Liver (tissue), 9 donors: ENCODE measurements around the gene ZMYND10. TPM values are rescaled to one million over a fixed set of nuclear protein-coding genes. Genes with fewer than 3 reads are reported as not detected.

Experiments
- DNase-seq: peaks from one replicate; pipeline ENCODE4 v3.0.0-alpha.2; 2017; ENCODE audit warnings: low spot score
- H3K27ac ChIP-seq, 2 donors: one replicate each; pipeline ENCODE4 v1.7.0; 2013; ENCODE audit warnings: inconsistent platforms in 2 of 2, low read length in 2 of 2, control low read depth in 1 of 2, low read depth in 1 of 2, mild to moderate bottlenecking in 1 of 2
- H3K27me3 ChIP-seq, 4 donors: one replicate each; pipeline versions ENCODE4 v1.6.1 to v1.7.0; 2013; ENCODE audit warnings: low read length in 3 of 4, inconsistent platforms in 1 of 4, mild to moderate bottlenecking in 1 of 4, moderate library complexity in 1 of 4; ENCODE audit not compliant: control insufficient read depth in 4 of 4, insufficient read depth in 4 of 4
- H3K36me3 ChIP-seq, 4 donors: one replicate each; pipeline versions ENCODE4 v1.6.1 to v1.7.0; 2013; ENCODE audit warnings: low read length in 3 of 4, mild to moderate bottlenecking in 3 of 4, low read depth in 1 of 4, moderate library complexity in 1 of 4; ENCODE audit not compliant: control insufficient read depth in 4 of 4, insufficient read depth in 3 of 4
- H3K4me1 ChIP-seq, 4 donors: one replicate each; pipeline versions ENCODE4 v1.6.1 to v1.7.0; 2013; ENCODE audit warnings: low read length in 3 of 4, mild to moderate bottlenecking in 3 of 4, moderate library complexity in 1 of 4; ENCODE audit not compliant: control insufficient read depth in 4 of 4, insufficient read depth in 4 of 4
- H3K4me3 ChIP-seq, 3 donors: one replicate each; pipeline versions ENCODE4 v1.6.1 to v1.7.0; 2013; ENCODE audit warnings: low read length in 3 of 3, control low read depth in 1 of 3, low read depth in 1 of 3, mild to moderate bottlenecking in 1 of 3
- H3K9ac ChIP-seq, 2 donors: one replicate each; pipeline ENCODE4 v1.7.0; 2013; ENCODE audit warnings: low read length in 2 of 2, mild to moderate bottlenecking in 2 of 2, moderate library complexity in 2 of 2, control low read depth in 1 of 2, low read depth in 1 of 2
- H3K9me3 ChIP-seq, 4 donors: one replicate each; pipeline versions ENCODE4 v1.6.1 to v1.7.0; 2013; ENCODE audit warnings: low read length in 3 of 4; ENCODE audit not compliant: control insufficient read depth in 4 of 4
- EGR1 ChIP-seq, 2 donors: IDR thresholded peaks; 2 replicates each; pipeline ENCODE4 v1.6.1; 2016 to 2018; ENCODE audit warnings: antibody characterized with exemption in 2 of 2, low read depth in 2 of 2
- FOXA1 ChIP-seq: IDR thresholded peaks from 2 replicates; pipeline ENCODE4 v1.6.1; 2016; ENCODE audit warnings: antibody characterized with exemption
- FOXA2 ChIP-seq: IDR thresholded peaks from 2 replicates; pipeline ENCODE4 v1.6.1; 2016; ENCODE audit warnings: antibody characterized with exemption
- GABPA ChIP-seq, 2 donors: IDR thresholded peaks in 1 of 2; conservative IDR thresholded peaks in 1 of 2; 2 replicates each; pipeline ENCODE4 v1.6.1; 2016; ENCODE audit warnings: antibody characterized with exemption in 2 of 2, mild to moderate bottlenecking in 1 of 2, moderate library complexity in 1 of 2
- HNF4A ChIP-seq, 2 donors: conservative IDR thresholded peaks; 2 replicates each; pipeline ENCODE4 v1.6.1; 2016; ENCODE audit warnings: antibody characterized with exemption in 2 of 2, mild to moderate bottlenecking in 2 of 2
- HNF4G ChIP-seq: IDR thresholded peaks from 2 replicates; pipeline ENCODE4 v1.6.1; 2016; ENCODE audit warnings: antibody characterized with exemption
- JUND ChIP-seq, 2 donors: IDR thresholded peaks; 2 replicates each; pipeline ENCODE4 v1.6.1; 2016; ENCODE audit warnings: antibody characterized with exemption in 2 of 2
- MAX ChIP-seq: IDR thresholded peaks from 2 replicates; pipeline ENCODE4 v1.6.1; 2016; ENCODE audit warnings: antibody characterized with exemption
- NR2F2 ChIP-seq: IDR thresholded peaks from 2 replicates; pipeline ENCODE4 v1.6.1; 2016; ENCODE audit warnings: antibody characterized with exemption
- RAD21 ChIP-seq, 2 donors: IDR thresholded peaks; 2 replicates each; pipeline ENCODE4 v1.6.1; 2016; ENCODE audit warnings: antibody characterized with exemption in 2 of 2, mild to moderate bottlenecking in 2 of 2
- REST ChIP-seq: IDR thresholded peaks from 2 replicates; pipeline ENCODE4 v1.6.1; 2016; ENCODE audit warnings: antibody characterized with exemption, mild to moderate bottlenecking
- RXRA ChIP-seq, 2 donors: IDR thresholded peaks; 2 replicates each; pipeline ENCODE4 v1.6.1; 2017 to 2018; ENCODE audit warnings: antibody characterized with exemption in 2 of 2, mild to moderate bottlenecking in 1 of 2
- SP1 ChIP-seq: IDR thresholded peaks from 2 replicates; pipeline ENCODE4 v1.6.1; 2018; ENCODE audit warnings: antibody characterized with exemption, mild to moderate bottlenecking
- TAF1 ChIP-seq: conservative IDR thresholded peaks from 2 replicates; pipeline ENCODE4 v1.6.1; 2016; ENCODE audit warnings: antibody characterized with exemption, mild to moderate bottlenecking
- YY1 ChIP-seq: IDR thresholded peaks from 2 replicates; pipeline ENCODE4 v1.6.1; 2016; ENCODE audit warnings: antibody characterized with exemption, mild to moderate bottlenecking
- WGBS: extraction: QIAGEN DNeasy Blood & Tissue Kit; methylation state at CpG from one replicate; pipeline ENCODE4 v1.1.7; 2013; 5-methylcytosine and 5-hydroxymethylcytosine counted together
- polyA plus RNA-seq, 2 donors: library from polyadenylated mRNA; stranded (reverse) in 1 of 2; unstranded in 1 of 2; fragments of 200-250 nt in 1 of 2; fragments of >200 nt in 1 of 2; fragmentation: Nextera tagmentation in 1 of 2; extraction: Ambion mirVana in 1 of 2; gene quantifications; one replicate each; pipeline versions ENCODE4 v1.2.1 to v1.2.3, GENCODE V29; 2013 to 2015
- total RNA-seq, 2 donors: library from RNA; depleted of rRNA; stranded (reverse); fragments of >200 nt; gene quantifications; one replicate each; pipeline ENCODE4 v1.2.3, GENCODE V29; 2014
- TF ChIP-seq, protein P1 (sequence below): IDR thresholded peaks from 2 replicates; pipeline ENCODE4 v1.6.1; 2016; ENCODE audit warnings: antibody characterized with exemption
- TF ChIP-seq, protein P2 (sequence below): fragments of 150-350 bp; IDR thresholded peaks from 2 replicates; pipeline ENCODE4 v1.5.1; 2017; ENCODE audit warnings: improper control_type of control experiment, low read depth, low read length; ENCODE audit not compliant: missing input control
- TF ChIP-seq, protein P3 (sequence below): IDR thresholded peaks from 2 replicates; pipeline ENCODE4 v1.6.1; 2016; ENCODE audit warnings: antibody characterized with exemption
- donor health status: healthy.
- donor health status: healthy.
- donor health status: healthy.
- donor health status: healthy.
- donor health status: healthy.

ZMYND10 gene
- total and polyA plus RNA-seq, 4 donors, result 0.09 to 0.75 (median 0.27) TPM

GRCh38 chr3:50350527-50351322 is 5.2 kb upstream of the ZMYND10 start, which contains the start of the genes CYB561D2 and NPRL2:
Gene CYB561D2 (plus strand): TSS chr3:50350862. CDS start chr3:50351434, 572 bp downstream.
Gene NPRL2 (minus strand): TSS chr3:50350775. CDS start chr3:50350652, 123 bp downstream.
- under 1% methylated on average over 64 of the region's 64 CpGs for WGBS
- DNase-seq, result peak; percentile 96
- no peaks in the 10 kb centered on the region for H3K27me3 ChIP-seq
- peaks cover 11 to 27% (median 15%) of the 10 kb centered on the region in 4 donors for H3K36me3 ChIP-seq
- H3K4me3 ChIP-seq, result peak within 1 kb of the TSS; percentile 67 to 90 (median 79)
- peak within 1 kb of the TSS; percentile 97 to 98 for H3K27ac ChIP-seq
- peaks cover 11 to 66% (median 45%) of the 10 kb centered on the region in 4 donors for H3K4me1 ChIP-seq
- no peak for TF ChIP-seq FOXA1
- TF ChIP-seq SP1, result peak; percentile 33
- TF ChIP-seq, protein P1, sequence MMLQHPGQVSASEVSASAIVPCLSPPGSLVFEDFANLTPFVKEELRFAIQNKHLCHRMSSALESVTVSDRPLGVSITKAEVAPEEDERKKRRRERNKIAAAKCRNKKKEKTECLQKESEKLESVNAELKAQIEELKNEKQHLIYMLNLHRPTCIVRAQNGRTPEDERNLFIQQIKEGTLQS, result no peak
- no peak for TF ChIP-seq JUND (IDR thresholded peaks at IDR 0.05)
- peak; percentile 42 for TF ChIP-seq REST
- TF ChIP-seq HNF4G, result no peak
- TF ChIP-seq GABPA (IDR thresholded peaks at IDR 0.05 in 1 of 2, conservative IDR thresholded peaks at IDR 0.05 in 1 of 2), result peak in 1 of 2 donors; percentile 93
- TF ChIP-seq YY1, result peak; percentile 83
- TF ChIP-seq TAF1, result peak; percentile 50
- TF ChIP-seq FOXA2, result peak; percentile 4
- TF ChIP-seq, protein P2, sequence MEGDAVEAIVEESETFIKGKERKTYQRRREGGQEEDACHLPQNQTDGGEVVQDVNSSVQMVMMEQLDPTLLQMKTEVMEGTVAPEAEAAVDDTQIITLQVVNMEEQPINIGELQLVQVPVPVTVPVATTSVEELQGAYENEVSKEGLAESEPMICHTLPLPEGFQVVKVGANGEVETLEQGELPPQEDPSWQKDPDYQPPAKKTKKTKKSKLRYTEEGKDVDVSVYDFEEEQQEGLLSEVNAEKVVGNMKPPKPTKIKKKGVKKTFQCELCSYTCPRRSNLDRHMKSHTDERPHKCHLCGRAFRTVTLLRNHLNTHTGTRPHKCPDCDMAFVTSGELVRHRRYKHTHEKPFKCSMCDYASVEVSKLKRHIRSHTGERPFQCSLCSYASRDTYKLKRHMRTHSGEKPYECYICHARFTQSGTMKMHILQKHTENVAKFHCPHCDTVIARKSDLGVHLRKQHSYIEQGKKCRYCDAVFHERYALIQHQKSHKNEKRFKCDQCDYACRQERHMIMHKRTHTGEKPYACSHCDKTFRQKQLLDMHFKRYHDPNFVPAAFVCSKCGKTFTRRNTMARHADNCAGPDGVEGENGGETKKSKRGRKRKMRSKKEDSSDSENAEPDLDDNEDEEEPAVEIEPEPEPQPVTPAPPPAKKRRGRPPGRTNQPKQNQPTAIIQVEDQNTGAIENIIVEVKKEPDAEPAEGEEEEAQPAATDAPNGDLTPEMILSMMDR, result no peak
- no peak for TF ChIP-seq RXRA (IDR thresholded peaks at IDR 0.05)
- no peak for TF ChIP-seq HNF4A (conservative IDR thresholded peaks at IDR 0.05)
- TF ChIP-seq, protein P3, sequence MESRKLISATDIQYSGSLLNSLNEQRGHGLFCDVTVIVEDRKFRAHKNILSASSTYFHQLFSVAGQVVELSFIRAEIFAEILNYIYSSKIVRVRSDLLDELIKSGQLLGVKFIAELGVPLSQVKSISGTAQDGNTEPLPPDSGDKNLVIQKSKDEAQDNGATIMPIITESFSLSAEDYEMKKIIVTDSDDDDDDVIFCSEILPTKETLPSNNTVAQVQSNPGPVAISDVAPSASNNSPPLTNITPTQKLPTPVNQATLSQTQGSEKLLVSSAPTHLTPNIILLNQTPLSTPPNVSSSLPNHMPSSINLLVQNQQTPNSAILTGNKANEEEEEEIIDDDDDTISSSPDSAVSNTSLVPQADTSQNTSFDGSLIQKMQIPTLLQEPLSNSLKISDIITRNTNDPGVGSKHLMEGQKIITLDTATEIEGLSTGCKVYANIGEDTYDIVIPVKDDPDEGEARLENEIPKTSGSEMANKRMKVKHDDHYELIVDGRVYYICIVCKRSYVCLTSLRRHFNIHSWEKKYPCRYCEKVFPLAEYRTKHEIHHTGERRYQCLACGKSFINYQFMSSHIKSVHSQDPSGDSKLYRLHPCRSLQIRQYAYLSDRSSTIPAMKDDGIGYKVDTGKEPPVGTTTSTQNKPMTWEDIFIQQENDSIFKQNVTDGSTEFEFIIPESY, result peak; percentile 14
- TF ChIP-seq MAX, result peak; percentile 83
- no peak for TF ChIP-seq NR2F2
- no peak for TF ChIP-seq RAD21 (IDR thresholded peaks at IDR 0.05)
- peak in 1 of 2 donors; percentile 74 for TF ChIP-seq EGR1 (IDR thresholded peaks at IDR 0.05; ENCODE audit: low read depth in 2 of 2)
- H3K9ac ChIP-seq, result peak within 1 kb of the TSS; percentile 86 to 90
- no peaks in the 10 kb centered on the region for H3K9me3 ChIP-seq
